ENCODE data around the gene PLEKHS1. TPM values are rescaled to one million over a fixed set of nuclear protein-coding genes. Genes with fewer than 3 reads are reported as not detected.

The PLEKHS1 gene
- total RNA-seq, 1 experiment from 2014 or later = not detected

DNA sequence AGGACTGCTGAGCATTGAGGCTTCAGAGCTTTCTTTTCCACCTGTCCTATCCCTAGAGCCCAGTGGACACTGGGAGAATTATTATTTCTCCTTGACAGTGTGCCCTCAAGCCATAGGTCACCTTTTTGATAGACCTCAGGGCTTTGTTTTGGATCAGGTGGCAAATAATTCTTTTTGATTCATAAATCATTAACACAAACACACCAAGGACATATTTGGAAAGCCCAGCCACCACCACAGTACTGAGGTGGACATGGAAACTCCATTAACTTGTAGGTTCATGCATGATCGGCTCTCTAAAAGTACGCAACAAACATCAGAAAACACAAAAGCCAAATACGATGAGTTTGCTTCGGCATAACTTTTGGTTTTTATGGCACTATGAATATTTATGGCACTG is 17.8 kb upstream of the PLEKHS1 start:
- Histone ChIP-seq H2BK15ac (ENCODE audit: low read depth, low read length) (no peak overlapping the region), H3K9ac (ENCODE audit: extremely low read depth, insufficient read length, low read length) (no peak overlapping the region), H3K23ac (ENCODE audit: insufficient read length, low read depth, low read length) (no peak overlapping the region), H3K79me2 (ENCODE audit: insufficient read depth, low read length) (no peaks in the 10 kb centered on the region), H2AFZ (ENCODE audit: low read length) (no peak overlapping the region), H2AK5ac (ENCODE audit: insufficient read length, low read length) (no peak overlapping the region), H3K27ac (ENCODE audit: insufficient read length, low read depth, low read length) (no peak overlapping the region), H3K14ac (ENCODE audit: insufficient read depth, low read length) (no peak overlapping the region), H3K18ac (ENCODE audit: insufficient read length, low read depth, low read length) (no peak overlapping the region), H3K79me1 (ENCODE audit: insufficient read depth, low read depth, low read length, poor library complexity, severe bottlenecking) (no peaks in the 10 kb centered on the region), H3K27me3 (ENCODE audit: insufficient read depth, low read length) (no peaks in the 10 kb centered on the region), H3K4me1 (ENCODE audit: insufficient read depth, low read length) (peaks cover 4% of the 10 kb centered on the region; the same call in 1 of the 2 replicates), H2BK20ac (ENCODE audit: low read depth, low read length, poor library complexity, severe bottlenecking) (no peak overlapping the region), H3K4ac (ENCODE audit: low read depth, low read length) (no peak overlapping the region), H2BK120ac (ENCODE audit: low read depth, low read length, poor library complexity, severe bottlenecking) (no peak overlapping the region), H4K20me1 (ENCODE audit: control insufficient read depth, insufficient read depth, insufficient read length) (no peaks in the 10 kb centered on the region), H3K9me3 (ENCODE audit: control insufficient read depth, low read depth, low read length) (no peaks in the 10 kb centered on the region), H3K23me2 (ENCODE audit: insufficient read length, low read depth, low read length, poor library complexity, severe bottlenecking) (no peaks in the 10 kb centered on the region), H4K5ac (ENCODE audit: insufficient read length, low read depth, low read length) (no peak overlapping the region), H4K8ac (replicated peaks; ENCODE audit: insufficient read length, low read depth, low read length) (no peak overlapping the region), H3K4me2 (ENCODE audit: insufficient read depth, insufficient read length, low read length) (no peak overlapping the region), H3T11ph (ENCODE audit: low read length) (no peak overlapping the region), H3K56ac (ENCODE audit: insufficient read length, low read depth, low read length) (no peak overlapping the region), H2BK12ac (ENCODE audit: insufficient read length, low read depth, low read length) (no peak overlapping the region), H2BK5ac (ENCODE audit: insufficient read length, low read length) (no peak overlapping the region), H4K91ac (ENCODE audit: insufficient read length, low read depth, low read length) (no peak overlapping the region)
- Mint-ChIP-seq H3K9me3 (no peaks in the 10 kb centered on the region), H3K27ac (no peak overlapping the region), H3K4me1 (peaks cover 11 to 12% of the 10 kb centered on the region in 2 experiments), H3K27me3 (ENCODE audit: low read depth) (no peaks in the 10 kb centered on the region), H3K36me3 (ENCODE audit: insufficient read depth in 1 of 3, low read depth in 3 of 3) (peaks cover 7 to 12% (median 9%) of the 10 kb centered on the region in 3 experiments), H3K4me3 (no peak overlapping the region)
- TF ChIP-seq, protein P1, sequence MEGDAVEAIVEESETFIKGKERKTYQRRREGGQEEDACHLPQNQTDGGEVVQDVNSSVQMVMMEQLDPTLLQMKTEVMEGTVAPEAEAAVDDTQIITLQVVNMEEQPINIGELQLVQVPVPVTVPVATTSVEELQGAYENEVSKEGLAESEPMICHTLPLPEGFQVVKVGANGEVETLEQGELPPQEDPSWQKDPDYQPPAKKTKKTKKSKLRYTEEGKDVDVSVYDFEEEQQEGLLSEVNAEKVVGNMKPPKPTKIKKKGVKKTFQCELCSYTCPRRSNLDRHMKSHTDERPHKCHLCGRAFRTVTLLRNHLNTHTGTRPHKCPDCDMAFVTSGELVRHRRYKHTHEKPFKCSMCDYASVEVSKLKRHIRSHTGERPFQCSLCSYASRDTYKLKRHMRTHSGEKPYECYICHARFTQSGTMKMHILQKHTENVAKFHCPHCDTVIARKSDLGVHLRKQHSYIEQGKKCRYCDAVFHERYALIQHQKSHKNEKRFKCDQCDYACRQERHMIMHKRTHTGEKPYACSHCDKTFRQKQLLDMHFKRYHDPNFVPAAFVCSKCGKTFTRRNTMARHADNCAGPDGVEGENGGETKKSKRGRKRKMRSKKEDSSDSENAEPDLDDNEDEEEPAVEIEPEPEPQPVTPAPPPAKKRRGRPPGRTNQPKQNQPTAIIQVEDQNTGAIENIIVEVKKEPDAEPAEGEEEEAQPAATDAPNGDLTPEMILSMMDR (conservative IDR thresholded peaks at IDR 0.05) = no peak
- WGBS (ENCODE audit: extremely low coverage, insufficient read length, low lambda C conversion rate) = no CpG with 5 or more reads among the region's 4 CpGs
- DNase-seq = no peak
